ENCODE results near the gene CEACAM19.
A peak's percentile ranks its signal among the peaks of the same experiment; 100 is the strongest.

The CEACAM19 gene

DNA sequence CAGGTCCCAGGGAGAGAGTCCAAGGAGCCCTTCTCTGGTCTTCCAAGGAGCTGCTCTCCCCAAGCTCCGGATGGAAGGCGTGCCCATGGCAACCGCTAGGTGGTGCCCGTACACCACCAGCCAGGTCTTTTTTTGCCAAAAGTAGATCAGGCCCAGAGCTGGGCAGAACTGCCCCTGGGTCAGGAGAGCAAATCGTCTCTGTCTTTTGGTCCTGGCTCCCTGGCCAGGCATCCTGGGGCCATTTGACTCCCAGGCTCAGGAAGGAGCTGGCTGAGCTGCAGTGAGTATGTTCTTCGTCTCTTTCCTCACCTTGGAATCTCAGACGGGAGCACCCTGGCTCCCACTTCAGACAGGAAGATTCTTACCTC is 52.7 kb downstream of the CEACAM19 start:
- H3K27me3 Mint-ChIP-seq (ENCODE audit: low read depth, poor library complexity), result peaks cover 31% of the 10 kb centered on the region
- H3K4me1 Mint-ChIP-seq, result peaks cover 47% of the 10 kb centered on the region
- DNase-seq, result peak; percentile 82
- no peaks in the 10 kb centered on the region for H3K36me3 Mint-ChIP-seq (ENCODE audit: low read depth)
- TF ChIP-seq, protein P1, sequence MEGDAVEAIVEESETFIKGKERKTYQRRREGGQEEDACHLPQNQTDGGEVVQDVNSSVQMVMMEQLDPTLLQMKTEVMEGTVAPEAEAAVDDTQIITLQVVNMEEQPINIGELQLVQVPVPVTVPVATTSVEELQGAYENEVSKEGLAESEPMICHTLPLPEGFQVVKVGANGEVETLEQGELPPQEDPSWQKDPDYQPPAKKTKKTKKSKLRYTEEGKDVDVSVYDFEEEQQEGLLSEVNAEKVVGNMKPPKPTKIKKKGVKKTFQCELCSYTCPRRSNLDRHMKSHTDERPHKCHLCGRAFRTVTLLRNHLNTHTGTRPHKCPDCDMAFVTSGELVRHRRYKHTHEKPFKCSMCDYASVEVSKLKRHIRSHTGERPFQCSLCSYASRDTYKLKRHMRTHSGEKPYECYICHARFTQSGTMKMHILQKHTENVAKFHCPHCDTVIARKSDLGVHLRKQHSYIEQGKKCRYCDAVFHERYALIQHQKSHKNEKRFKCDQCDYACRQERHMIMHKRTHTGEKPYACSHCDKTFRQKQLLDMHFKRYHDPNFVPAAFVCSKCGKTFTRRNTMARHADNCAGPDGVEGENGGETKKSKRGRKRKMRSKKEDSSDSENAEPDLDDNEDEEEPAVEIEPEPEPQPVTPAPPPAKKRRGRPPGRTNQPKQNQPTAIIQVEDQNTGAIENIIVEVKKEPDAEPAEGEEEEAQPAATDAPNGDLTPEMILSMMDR (IDR thresholded peaks at IDR 0.05), result peak; percentile 98
- H3K9me3 Mint-ChIP-seq, result no peaks in the 10 kb centered on the region
- no peak overlapping the region for H3K4me3 Mint-ChIP-seq
- no peak overlapping the region for H3K27ac Mint-ChIP-seq

DNA sequence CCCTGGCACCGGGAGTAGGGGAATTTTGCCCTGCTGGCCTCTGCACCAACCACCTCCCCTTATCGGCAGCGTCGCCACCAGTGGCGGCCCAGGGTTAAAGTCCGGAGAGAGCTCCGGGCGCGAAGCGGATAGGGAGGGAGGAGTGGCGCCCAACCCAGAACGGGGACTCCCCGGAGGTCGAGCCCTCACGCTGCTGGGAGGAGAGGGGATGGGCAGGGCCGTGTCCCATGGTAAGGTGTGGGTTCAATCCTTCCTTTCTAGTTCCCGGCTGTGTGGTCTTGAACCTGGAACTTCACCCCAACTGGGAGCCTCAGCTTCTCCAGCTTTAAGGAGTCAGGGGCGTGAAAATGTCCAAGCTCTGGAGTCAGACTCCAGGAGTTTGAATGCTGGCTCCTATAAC is 54.0 kb downstream of the CEACAM19 start:
- H3K9me3 Mint-ChIP-seq, result no peaks in the 10 kb centered on the region

GRCh38 chr19:44725684-44726083 is 54.4 kb downstream of the CEACAM19 start:
- Mint-ChIP-seq H3K9me3 (no peaks in the 10 kb centered on the region), H3K27me3 (ENCODE audit: low read depth, poor library complexity) (peaks cover 35% of the 10 kb centered on the region), H3K36me3 (ENCODE audit: low read depth) (no peaks in the 10 kb centered on the region), H3K4me3 (no peak overlapping the region), H3K4me1 (peaks cover 38% of the 10 kb centered on the region), H3K27ac (no peak overlapping the region)
- DNase-seq, result no peak
- TF ChIP-seq, protein P1 (IDR thresholded peaks at IDR 0.05), result no peak

More for the DNA sequence above, 54.0 kb downstream of the CEACAM19 start:
- Mint-ChIP-seq H3K36me3 (ENCODE audit: low read depth) (no peaks in the 10 kb centered on the region), H3K27ac (no peak overlapping the region), H3K4me1 (peaks cover 40% of the 10 kb centered on the region), H3K4me3 (no peak overlapping the region), H3K27me3 (ENCODE audit: low read depth, poor library complexity) (peaks cover 34% of the 10 kb centered on the region)
- no peak for DNase-seq
- TF ChIP-seq, protein P1 (IDR thresholded peaks at IDR 0.05), result no peak

GRCh38 chr19:44726465-44726864 is 55.2 kb downstream of the CEACAM19 start:
- Mint-ChIP-seq H3K27ac (no peak overlapping the region), H3K9me3 (no peaks in the 10 kb centered on the region), H3K27me3 (ENCODE audit: low read depth, poor library complexity) (peaks cover 38% of the 10 kb centered on the region), H3K4me3 (no peak overlapping the region), H3K36me3 (ENCODE audit: low read depth) (no peaks in the 10 kb centered on the region), H3K4me1 (peaks cover 34% of the 10 kb centered on the region)
- DNase-seq, result no peak
- TF ChIP-seq, protein P1 (IDR thresholded peaks at IDR 0.05), result no peak

DNA sequence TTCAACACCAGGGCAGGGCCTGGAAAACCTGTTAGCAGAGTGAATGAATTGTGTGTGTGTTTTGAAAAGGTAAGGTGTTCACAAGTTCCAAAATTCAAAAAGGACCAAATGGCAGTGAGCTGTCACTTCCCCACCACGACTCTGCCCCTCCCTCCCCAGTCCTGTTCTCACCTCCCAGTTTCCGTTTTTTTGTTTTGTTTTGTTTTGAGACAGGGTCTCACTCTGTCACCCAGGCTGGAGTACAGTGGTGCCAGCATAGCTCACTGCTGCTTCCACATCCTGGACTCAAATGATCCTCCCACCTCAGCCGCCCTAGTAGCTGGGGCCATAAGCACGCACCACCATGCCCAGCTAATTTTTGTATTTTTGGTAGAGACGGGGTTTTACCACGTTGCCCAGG is 56.9 kb downstream of the CEACAM19 start:
- TF ChIP-seq, protein P1 (IDR thresholded peaks at IDR 0.05), result no peak
- Mint-ChIP-seq H3K4me3 (no peak overlapping the region), H3K9me3 (no peaks in the 10 kb centered on the region), H3K36me3 (ENCODE audit: low read depth) (no peaks in the 10 kb centered on the region), H3K4me1 (peaks cover 20% of the 10 kb centered on the region), H3K27ac (no peak overlapping the region), H3K27me3 (ENCODE audit: low read depth, poor library complexity) (peaks cover 37% of the 10 kb centered on the region)
- DNase-seq, result no peak

- no peak overlapping the region for H3K4me3 Mint-ChIP-seq
- TF ChIP-seq, protein P1 (IDR thresholded peaks at IDR 0.05), result no peak
- H3K4me1 Mint-ChIP-seq, result peaks cover 10% of the 10 kb centered on the region
- no peak overlapping the region for H3K27ac Mint-ChIP-seq
- DNase-seq, result no peak
- H3K27me3 Mint-ChIP-seq (ENCODE audit: low read depth, poor library complexity), result peaks cover 26% of the 10 kb centered on the region
- no peaks in the 10 kb centered on the region for H3K36me3 Mint-ChIP-seq (ENCODE audit: low read depth)
- no peaks in the 10 kb centered on the region for H3K9me3 Mint-ChIP-seq
These were observed 58.3 kb downstream of the CEACAM19 start for GRCh38 chr19:44729516-44730033.
